Ammon's horn (tissue), 1 donor: ENCODE results near the gene KLHL14.
A peak's percentile ranks its signal among the peaks of the same experiment; 100 is the strongest.

ENCODE experiments used
- DNase-seq: peaks from one replicate; pipeline ENCODE4 v3.0.0-alpha.2; 2016; ENCODE audit warnings: low spot score

Gene KLHL14

GRCh38 chr18:32770054-32770665 lies 2.7 kb downstream of the KLHL14 start:
- DNase-seq: no peak

GRCh38 chr18:32769586-32770053 lies 3.2 kb downstream of the KLHL14 start:
- no peak for DNase-seq

GRCh38 chr18:32769071-32769585 lies 3.7 kb downstream of the KLHL14 start:
- no peak for DNase-seq

GRCh38 chr18:32767400-32767799 lies 5.4 kb downstream of the KLHL14 start:
- DNase-seq: no peak

- DNase-seq: no peak
Measured at GRCh38 chr18:32764611-32765244, 8.1 kb downstream of the KLHL14 start.

GRCh38 chr18:32763293-32763692 lies 9.5 kb downstream of the KLHL14 start:
- DNase-seq: no peak

GRCh38 chr18:32761231-32761630 lies 11.6 kb downstream of the KLHL14 start:
- DNase-seq: no peak

- DNase-seq: no peak
Measured at GRCh38 chr18:32760391-32760790, 12.4 kb downstream of the KLHL14 start.

GRCh38 chr18:32759611-32760167 lies 13.1 kb downstream of the KLHL14 start:
- no peak for DNase-seq

- DNase-seq: no peak
Measured at GRCh38 chr18:32754508-32755263, 18.1 kb downstream of the KLHL14 start.

- DNase-seq: no peak
Measured at GRCh38 chr18:32753656-32754260, 19.1 kb downstream of the KLHL14 start.

- DNase-seq: no peak
Measured at GRCh38 chr18:32750328-32750727, 22.5 kb downstream of the KLHL14 start.

GRCh38 chr18:32749809-32750208 lies 23.0 kb downstream of the KLHL14 start:
- DNase-seq: no peak

- DNase-seq: no peak
Measured at GRCh38 chr18:32742579-32742978, 30.2 kb downstream of the KLHL14 start.

GRCh38 chr18:32735781-32736180 lies 37.0 kb downstream of the KLHL14 start:
- peak; percentile 40 for DNase-seq

- no peak for DNase-seq
Measured at GRCh38 chr18:32734442-32734841, 38.4 kb downstream of the KLHL14 start.

- no peak for DNase-seq
Measured at GRCh38 chr18:32732165-32732564, 40.7 kb downstream of the KLHL14 start.

GRCh38 chr18:32730620-32731091 lies 42.2 kb downstream of the KLHL14 start:
- peak; percentile 10 for DNase-seq

GRCh38 chr18:32730068-32730467 lies 42.8 kb downstream of the KLHL14 start:
- DNase-seq: no peak

GRCh38 chr18:32724071-32724749 lies 48.6 kb downstream of the KLHL14 start:
- no peak for DNase-seq

- DNase-seq: no peak
Measured at GRCh38 chr18:32722279-32722678, 50.5 kb downstream of the KLHL14 start.
